Caco-2 (cell line): ENCODE measurements around the gene MBD3L5. TPM values are rescaled to one million over a fixed set of nuclear protein-coding genes. Genes with fewer than 3 reads are reported as not detected.

Experiments
- BruUV-seq: library from RNA; stranded (reverse); fragments of 400-500 nt; replicated peaks from 2 replicates; lab custom pipeline; 2021; lab: Mats Ljungman, UMichigan
- CTCF ChIA-PET: fragments of 300-600 bp; sonication (Branson Sonifier 250); formaldehyde crosslinking; loops from one replicate; lab custom pipeline; 2022; ENCODE audit warnings: antibody characterized with exemption; lab: Charles Lee
- POLR2A ChIA-PET: fragments of 300-600 bp; sonication (Branson Sonifier 250); formaldehyde crosslinking; loops from one replicate; lab custom pipeline; 2022; ENCODE audit warnings: antibody characterized with exemption; lab: Charles Lee
- DNase-seq, 2 experiments: peaks; one replicate each; pipeline versions ENCODE4 v3.0.0 to v3.0.0-alpha.2; 2020 to 2022
- H3K27me3 ChIP-seq: replicated peaks from 2 replicates; pipeline ENCODE4 v1.6.0; 2011; ENCODE audit warnings: low read length; ENCODE audit not compliant: control insufficient read depth, insufficient read depth
- H3K36me3 ChIP-seq: 2 replicates; pipeline ENCODE4 v1.5.1; 2011; ENCODE audit warnings: low read length; ENCODE audit not compliant: control insufficient read depth, insufficient read depth
- H3K4me1 ChIP-seq: fragments of 250-450 bp; sonication (Bioruptor Pico); 2 replicates; pipeline ENCODE4 v1.5.1; 2020; ENCODE audit warnings: mild to moderate bottlenecking
- H3K4me3 ChIP-seq: 2 replicates; pipeline ENCODE4 v1.5.1; 2011; ENCODE audit warnings: low read depth, mild to moderate bottlenecking, control low read depth, low read length
- H3K9me3 ChIP-seq: fragments of 250-450 bp; sonication (Bioruptor Pico); 2 replicates; pipeline ENCODE4 v1.5.1; 2020; ENCODE audit warnings: mild to moderate bottlenecking, moderate library complexity
- H3K27ac Mint-ChIP-seq: one replicate; pipeline ENCODE4 v1.8.0; 2022; ENCODE audit warnings: mixed read lengths; ENCODE audit not compliant: unreplicated experiment
- H3K27me3 Mint-ChIP-seq: one replicate; pipeline ENCODE4 v1.8.0; 2022; ENCODE audit warnings: mixed read lengths; ENCODE audit not compliant: insufficient read depth, unreplicated experiment
- H3K36me3 Mint-ChIP-seq: one replicate; pipeline ENCODE4 v1.8.0; 2022; ENCODE audit warnings: mild to moderate bottlenecking, mixed read lengths; ENCODE audit not compliant: insufficient read depth, unreplicated experiment
- H3K4me1 Mint-ChIP-seq: one replicate; pipeline ENCODE4 v1.8.0; 2022; ENCODE audit warnings: low read depth, mixed read lengths; ENCODE audit not compliant: unreplicated experiment
- H3K4me3 Mint-ChIP-seq: one replicate; pipeline ENCODE4 v1.8.0; 2022; ENCODE audit warnings: mild to moderate bottlenecking, moderate library complexity, mixed read lengths; ENCODE audit not compliant: unreplicated experiment
- H3K9me3 Mint-ChIP-seq: one replicate; pipeline ENCODE4 v1.8.0; 2022; ENCODE audit warnings: mixed read lengths; ENCODE audit not compliant: unreplicated experiment
- CTCF ChIP-seq, 2 experiments: fragments of 200-600 bp in 1 of 2; IDR thresholded peaks; 1 replicate in 1 of 2; 2 replicates in 1 of 2; pipeline versions ENCODE4 v1.5.1 to v1.8.0; 2011 to 2022; ENCODE audit warnings: antibody characterized with exemption in 1 of 2, control low read depth in 1 of 2, inconsistent platforms in 1 of 2, low read depth in 1 of 2, low read length in 1 of 2, mild to moderate bottlenecking in 1 of 2, moderate library complexity in 1 of 2; ENCODE audit not compliant: insufficient read depth in 1 of 2, severe bottlenecking in 1 of 2, unreplicated experiment in 1 of 2
- intact Hi-C: fragments of 100-400 bp; cut with micrococcal nuclease; formaldehyde crosslinking; loops from one replicate; pipeline ENCODE4 v1.10.0; 2022; ENCODE audit not compliant: unreplicated experiment
- total RNA-seq: library from RNA; stranded (reverse); gene quantifications from 2 replicates; pipeline ENCODE4 v1.2.3, GENCODE V29; 2022

Gene MBD3L5
- total RNA-seq, 1 experiment from 2014 or later = not detected

GRCh38 chr19:7067716-7068115 is 37.3 kb downstream of the MBD3L5 start:
- ChIA-PET CTCF (no interaction called here), POLR2A (no interaction called here)
- Mint-ChIP-seq H3K36me3 (peaks cover 25% of the 10 kb centered on the region), H3K27ac (no peak overlapping the region), H3K9me3 (peaks cover 9% of the 10 kb centered on the region), H3K4me3 (no peak overlapping the region), H3K27me3 (no peaks in the 10 kb centered on the region), H3K4me1 (peaks cover 7% of the 10 kb centered on the region)
- Histone ChIP-seq H3K9me3 (peaks cover 6% of the 10 kb centered on the region; the same call in 1 of the 2 replicates), H3K4me1 (no peaks in the 10 kb centered on the region), H3K36me3 (peaks cover 1% of the 10 kb centered on the region), H3K27me3 (no peaks in the 10 kb centered on the region), H3K4me3 (no peak overlapping the region)
- intact Hi-C loops = no loop called here
- DNase-seq = no peak
- no TSS peak for BruUV-seq
- no peak for TF ChIP-seq CTCF (IDR thresholded peaks at IDR 0.05; ENCODE audit: insufficient read depth in 1 of 2, low read depth in 1 of 2, low read length in 1 of 2, severe bottlenecking in 1 of 2, unreplicated experiment in 1 of 2)

- peaks cover 31% of the 10 kb centered on the region for H3K36me3 Mint-ChIP-seq
- CTCF ChIA-PET = interaction anchor here (1.0 kb wide), 1 partner anchor 31 kb away, joined by 4 read pairs; no protein-coding TSS in a partner anchor
- peak overlapping the region; percentile 72 for H3K4me3 Mint-ChIP-seq
- H3K9me3 Mint-ChIP-seq = peaks cover 9% of the 10 kb centered on the region
- no peaks in the 10 kb centered on the region for H3K27me3 ChIP-seq
- H3K4me1 Mint-ChIP-seq = peaks cover 7% of the 10 kb centered on the region
- H3K4me3 ChIP-seq = peak overlapping the region; percentile 31
- H3K4me1 ChIP-seq = no peaks in the 10 kb centered on the region
- peaks cover 6% of the 10 kb centered on the region; the same call in 1 of the 2 replicates for H3K9me3 ChIP-seq
- DNase-seq = no peak
- peak overlapping the region; percentile 70 for H3K27ac Mint-ChIP-seq
- no peak for TF ChIP-seq CTCF (IDR thresholded peaks at IDR 0.05; ENCODE audit: insufficient read depth in 1 of 2, low read depth in 1 of 2, low read length in 1 of 2, severe bottlenecking in 1 of 2, unreplicated experiment in 1 of 2)
- BruUV-seq = no TSS peak
- intact Hi-C loops = no loop called here
- no peaks in the 10 kb centered on the region for H3K27me3 Mint-ChIP-seq
- H3K36me3 ChIP-seq = peaks cover 1% of the 10 kb centered on the region
- POLR2A ChIA-PET = interaction anchor here (0.6 to 1.6 kb wide), 4 partner anchors 9 to 696 kb away, joined by 3 to 28 read pairs (median 4); partner anchors contain the start of gene ALKBH7
Measured at GRCh38 chr19:7068599-7068998, 38.2 kb downstream of the MBD3L5 start.

GRCh38 chr19:7069042-7069903 is 38.9 kb downstream of the MBD3L5 start, which contains the start of gene ZNF557:
Gene ZNF557 (plus strand): TSS chr19:7069703. CDS start chr19:7075075, 5,372 bp downstream.
- H3K4me3 Mint-ChIP-seq = peak within 1 kb of the TSS; percentile 72
- ChIA-PET POLR2A (interaction anchor here (0.5 to 1.6 kb wide), 8 partner anchors 8 to 1321 kb away, joined by 3 to 28 read pairs (median 4); partner anchors contain the start of genes ALKBH7 and RAB11B), CTCF (interaction anchor here (0.6 to 1.0 kb wide), 4 partner anchors 30 to 714 kb away, joined by 4 to 7 read pairs (median 4); no protein-coding TSS in a partner anchor)
- DNase-seq = peak; percentile 97 to 98
- H3K27ac Mint-ChIP-seq = peak within 1 kb of the TSS; percentile 70
- intact Hi-C loops = no loop called here
- H3K4me1 Mint-ChIP-seq = peaks cover 7% of the 10 kb centered on the region
- BruUV-seq = no TSS peak
- TF ChIP-seq CTCF (IDR thresholded peaks at IDR 0.05; ENCODE audit: insufficient read depth in 1 of 2, low read depth in 1 of 2, low read length in 1 of 2, severe bottlenecking in 1 of 2, unreplicated experiment in 1 of 2) = no peak
- no peaks in the 10 kb centered on the region for H3K27me3 Mint-ChIP-seq
- peaks cover 9% of the 10 kb centered on the region for H3K9me3 Mint-ChIP-seq
- peak within 1 kb of the TSS; percentile 80 for H3K4me3 ChIP-seq
- H3K36me3 ChIP-seq = peaks cover 1% of the 10 kb centered on the region
- H3K9me3 ChIP-seq = peaks cover 6% of the 10 kb centered on the region; the same call in 1 of the 2 replicates
- H3K4me1 ChIP-seq = no peaks in the 10 kb centered on the region
- no peaks in the 10 kb centered on the region for H3K27me3 ChIP-seq
- peaks cover 38% of the 10 kb centered on the region for H3K36me3 Mint-ChIP-seq
